WERI-Rb-1 (cell line): Measurements from ENCODE around the gene LIN28A.

ENCODE experiments used
- DNase-seq: peaks from one replicate; pipeline ENCODE4 v3.0.0-alpha.2; 2020
- H3K27ac ChIP-seq: fragments of 250-450 bp; sonication (Bioruptor Pico); 2 replicates; pipeline ENCODE4 v1.5.1; 2020; ENCODE audit warnings: mild to moderate bottlenecking, moderate library complexity
- H3K27me3 ChIP-seq: fragments of 250-450 bp; sonication (Bioruptor Pico); 2 replicates; pipeline ENCODE4 v1.5.1; 2021; ENCODE audit warnings: mild to moderate bottlenecking, low read depth, moderate library complexity; ENCODE audit not compliant: insufficient read depth, severe bottlenecking
- H3K36me3 ChIP-seq: fragments of 250-450 bp; sonication (Bioruptor Pico); 2 replicates; pipeline ENCODE4 v1.5.1; 2020; ENCODE audit warnings: mild to moderate bottlenecking, moderate library complexity
- H3K4me3 ChIP-seq: 2 replicates; pipeline ENCODE4 v1.5.1; 2011; ENCODE audit warnings: low read depth, mild to moderate bottlenecking, control low read depth, low read length
- H3K9me3 ChIP-seq: fragments of 250-450 bp; sonication (Bioruptor Pico); 2 replicates; pipeline ENCODE4 v1.5.1; 2021; ENCODE audit warnings: mild to moderate bottlenecking, moderate library complexity; ENCODE audit not compliant: severe bottlenecking
- TF ChIP-seq, protein P1 (sequence below): IDR thresholded peaks from 2 replicates; pipeline ENCODE4 v1.5.1; 2011; ENCODE audit warnings: low read depth, mild to moderate bottlenecking, control low read depth, inconsistent platforms, low read length

Gene LIN28A

DNA sequence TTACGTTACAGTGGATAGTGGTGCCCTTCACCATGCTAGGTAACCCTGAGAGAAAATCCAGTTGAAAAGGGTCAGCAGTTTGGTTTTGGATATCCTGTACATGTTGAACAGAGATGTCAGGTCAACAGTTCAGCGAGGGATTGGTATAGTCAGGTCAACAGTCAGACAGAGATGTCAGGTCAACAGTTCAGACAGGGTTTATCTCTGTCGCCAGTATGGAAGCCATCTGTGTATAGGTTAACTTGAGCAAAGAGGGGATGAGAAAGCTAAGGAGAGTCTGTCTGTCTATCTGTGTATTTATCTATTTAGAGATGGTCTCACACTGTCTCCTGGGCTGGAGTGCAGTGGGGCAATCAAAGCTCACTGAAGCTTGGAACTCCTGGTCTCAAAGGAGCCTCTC lies 39.3 kb downstream of the LIN28A start:
- H3K36me3 ChIP-seq, result peaks cover 99% of the 10 kb centered on the region
- TF ChIP-seq, protein P1, sequence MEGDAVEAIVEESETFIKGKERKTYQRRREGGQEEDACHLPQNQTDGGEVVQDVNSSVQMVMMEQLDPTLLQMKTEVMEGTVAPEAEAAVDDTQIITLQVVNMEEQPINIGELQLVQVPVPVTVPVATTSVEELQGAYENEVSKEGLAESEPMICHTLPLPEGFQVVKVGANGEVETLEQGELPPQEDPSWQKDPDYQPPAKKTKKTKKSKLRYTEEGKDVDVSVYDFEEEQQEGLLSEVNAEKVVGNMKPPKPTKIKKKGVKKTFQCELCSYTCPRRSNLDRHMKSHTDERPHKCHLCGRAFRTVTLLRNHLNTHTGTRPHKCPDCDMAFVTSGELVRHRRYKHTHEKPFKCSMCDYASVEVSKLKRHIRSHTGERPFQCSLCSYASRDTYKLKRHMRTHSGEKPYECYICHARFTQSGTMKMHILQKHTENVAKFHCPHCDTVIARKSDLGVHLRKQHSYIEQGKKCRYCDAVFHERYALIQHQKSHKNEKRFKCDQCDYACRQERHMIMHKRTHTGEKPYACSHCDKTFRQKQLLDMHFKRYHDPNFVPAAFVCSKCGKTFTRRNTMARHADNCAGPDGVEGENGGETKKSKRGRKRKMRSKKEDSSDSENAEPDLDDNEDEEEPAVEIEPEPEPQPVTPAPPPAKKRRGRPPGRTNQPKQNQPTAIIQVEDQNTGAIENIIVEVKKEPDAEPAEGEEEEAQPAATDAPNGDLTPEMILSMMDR, result no peak
- peak; percentile 62 for DNase-seq

DNA sequence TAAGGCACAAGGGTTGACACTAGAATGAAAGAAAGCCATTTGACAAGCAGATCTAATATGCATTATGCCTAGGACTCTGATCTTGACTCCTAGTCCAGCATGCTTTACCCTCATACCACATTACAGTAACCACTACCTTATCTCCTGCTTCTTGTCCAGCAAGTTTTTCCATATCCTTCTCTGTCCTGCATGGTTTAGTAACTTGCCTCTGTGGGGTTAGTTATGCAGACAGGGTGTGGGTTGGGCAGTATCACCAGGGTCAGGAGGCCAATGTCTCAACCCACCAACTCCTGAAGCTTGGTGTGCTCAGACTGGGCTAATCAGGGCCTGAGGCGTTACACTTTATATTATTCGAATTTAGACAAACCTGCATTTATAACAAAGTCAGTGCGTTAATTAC lies 40.3 kb downstream of the LIN28A start:
- no peaks in the 10 kb centered on the region for H3K27me3 ChIP-seq
- no peak for DNase-seq
- H3K4me3 ChIP-seq, result no peak overlapping the region
- H3K27ac ChIP-seq, result peak overlapping the region; percentile 90
- peaks cover 99% of the 10 kb centered on the region for H3K36me3 ChIP-seq
- H3K9me3 ChIP-seq, result no peaks in the 10 kb centered on the region
- TF ChIP-seq, protein P1, result no peak

More for the DNA sequence above, 39.3 kb downstream of the LIN28A start:
- Histone ChIP-seq H3K27ac (peak overlapping the region; percentile 90), H3K27me3 (no peaks in the 10 kb centered on the region), H3K9me3 (no peaks in the 10 kb centered on the region), H3K4me3 (no peak overlapping the region)

DNA sequence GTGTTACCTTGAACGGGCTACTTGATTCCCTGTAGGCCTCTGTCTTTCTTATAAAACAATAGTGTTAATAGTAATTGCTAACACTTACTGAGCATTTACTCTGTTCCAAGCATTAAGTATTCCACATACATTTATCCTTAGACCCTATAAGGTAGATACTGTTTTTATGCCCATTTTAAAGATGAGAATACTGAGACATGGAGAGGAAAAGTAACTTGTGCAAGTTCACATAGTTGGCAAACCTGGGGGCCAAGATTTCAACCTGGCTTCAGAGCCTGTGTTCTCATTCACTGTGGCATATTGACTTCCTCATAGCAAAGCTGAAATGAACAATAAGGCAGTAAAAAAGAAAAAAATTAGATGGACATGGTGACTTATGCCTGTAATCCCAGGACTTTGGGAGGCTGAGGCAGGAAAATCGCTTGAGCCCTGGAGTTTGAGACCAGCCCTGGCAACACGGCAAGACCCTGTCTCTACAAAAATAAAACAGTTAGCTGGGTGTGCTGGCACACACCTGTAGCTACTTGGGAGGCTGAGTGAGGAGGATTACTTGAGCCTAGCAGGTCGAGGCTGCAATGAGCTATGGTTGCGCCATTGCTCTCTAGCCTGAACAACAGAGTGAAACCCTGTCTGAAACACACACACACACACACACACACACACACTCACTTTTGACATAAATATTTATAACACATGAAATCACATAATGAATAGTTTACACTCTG lies 42.0 kb downstream of the LIN28A start:
- TF ChIP-seq, protein P1, result no peak
- peaks cover 97% of the 10 kb centered on the region for H3K36me3 ChIP-seq

DNA sequence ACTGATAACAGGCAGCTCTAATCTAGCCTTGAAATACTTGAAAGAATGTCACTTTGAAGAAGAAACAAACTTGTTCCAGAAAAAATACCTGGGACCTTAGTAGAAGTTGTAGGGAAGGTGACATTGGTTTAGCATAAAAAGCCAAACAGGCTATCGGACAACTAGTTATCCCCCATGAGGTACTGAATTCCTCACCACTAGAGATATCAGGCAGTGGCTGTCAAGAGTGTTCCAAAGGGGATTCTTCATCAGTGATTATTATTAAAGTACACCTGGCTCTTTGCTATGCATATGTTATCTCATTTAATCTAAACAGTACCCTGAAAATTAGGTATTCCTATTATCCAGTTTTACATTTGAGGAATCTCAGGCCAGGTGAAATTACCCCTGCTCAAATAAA lies 48.5 kb downstream of the LIN28A start:
- no peak for DNase-seq
- Histone ChIP-seq H3K27me3 (no peaks in the 10 kb centered on the region), H3K36me3 (peaks cover 98% of the 10 kb centered on the region), H3K27ac (peak overlapping the region; percentile 63), H3K9me3 (no peaks in the 10 kb centered on the region), H3K4me3 (no peak overlapping the region)
- TF ChIP-seq, protein P1, result no peak

More for the DNA sequence above, 42.0 kb downstream of the LIN28A start:
- no peak overlapping the region for H3K4me3 ChIP-seq
- no peak for DNase-seq
- H3K27ac ChIP-seq, result no peak overlapping the region
- H3K27me3 ChIP-seq, result no peaks in the 10 kb centered on the region
- no peaks in the 10 kb centered on the region for H3K9me3 ChIP-seq

DNA sequence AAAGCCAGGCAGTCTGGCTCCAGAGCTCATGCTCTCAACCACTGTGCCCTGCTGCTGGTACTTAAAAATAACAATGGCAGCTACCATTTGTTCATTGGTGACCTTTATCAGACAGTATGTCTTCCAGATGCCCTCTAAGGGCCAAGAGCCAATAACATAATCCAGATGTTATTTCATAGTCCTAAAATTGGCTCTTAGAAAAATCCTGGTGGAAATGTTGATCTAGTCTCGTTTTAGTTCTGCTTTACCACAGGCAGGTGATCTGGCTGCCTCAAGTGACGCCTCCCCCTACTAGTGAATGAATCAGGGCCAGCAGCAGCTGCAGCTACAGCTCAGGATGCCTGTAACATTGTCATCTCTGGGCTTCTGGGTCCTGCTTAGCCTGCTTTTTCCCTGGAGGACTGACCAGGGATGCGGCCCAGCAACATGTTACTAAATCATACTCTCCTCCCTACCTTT lies 49.0 kb downstream of the LIN28A start:
- H3K27ac ChIP-seq, result peak overlapping the region; percentile 63
- peak; percentile 32 for DNase-seq
- TF ChIP-seq, protein P1, result no peak
- no peaks in the 10 kb centered on the region for H3K9me3 ChIP-seq
- H3K36me3 ChIP-seq, result peaks cover 98% of the 10 kb centered on the region
- H3K4me3 ChIP-seq, result no peak overlapping the region
- H3K27me3 ChIP-seq, result no peaks in the 10 kb centered on the region
